ENCODE measurements around the gene TRAK2.
"Not testable (repeated sequence)": the region's sequence is repeated elsewhere in the genome, so short reads cannot be mapped to it uniquely, and the experiment has no call there.

Gene TRAK2

DNA sequence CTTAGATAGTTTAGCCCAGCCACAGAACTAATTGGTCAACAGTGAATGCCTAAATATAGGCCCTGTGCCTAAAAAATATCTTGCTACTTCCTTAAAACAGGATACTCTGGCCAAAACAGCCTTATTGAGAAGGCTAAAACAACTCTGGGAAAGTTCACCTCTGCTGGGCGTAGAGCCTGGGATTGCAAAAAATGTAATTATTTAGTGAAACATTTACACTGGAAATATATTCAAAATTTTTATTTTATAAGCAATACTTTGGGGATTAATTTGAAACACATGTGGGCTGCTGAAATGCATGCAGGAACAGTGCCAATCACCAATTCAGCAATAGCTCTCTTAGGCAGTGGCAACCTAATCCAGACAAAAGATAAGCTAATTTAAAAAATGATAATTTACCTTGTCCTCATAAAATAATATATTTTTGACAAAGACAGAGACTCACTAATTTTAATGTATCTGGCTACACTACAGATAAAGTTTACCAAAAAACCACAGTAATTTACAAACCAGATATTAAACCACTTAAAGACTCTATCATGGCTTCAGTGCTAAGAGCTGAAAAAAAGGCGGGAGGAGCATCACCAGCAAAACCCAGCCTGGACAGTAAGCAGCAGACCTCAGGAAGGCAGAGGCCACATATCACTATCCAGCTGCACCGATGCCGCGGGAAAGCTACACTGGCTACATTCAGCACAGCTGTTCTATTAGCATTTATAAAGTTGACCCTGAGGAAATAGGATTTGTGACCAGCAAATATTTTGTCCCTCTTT is 18.5 kb downstream of the TRAK2 start:
- Histone ChIP-seq H4K20me1 (ENCODE audit: insufficient read depth, low read length) (no peaks in the 10 kb centered on the region), H3K27me3 (ENCODE audit: low read depth, low read length) (no peaks in the 10 kb centered on the region), H3K9me3 (ENCODE audit: insufficient read depth, low read length) (no peaks in the 10 kb centered on the region), H3K27ac (ENCODE audit: low read length) (no peak overlapping the region), H2AFZ (ENCODE audit: low read depth, low read length) (no peak overlapping the region), H3K36me3 (replicated peaks; ENCODE audit: low read depth, low read length) (no peaks in the 10 kb centered on the region), H3K9ac (ENCODE audit: low read length) (no peak overlapping the region), H3K4me2 (ENCODE audit: low read length) (no peak overlapping the region), H3K4me1 (ENCODE audit: low read length) (no peaks in the 10 kb centered on the region), H3K4me3 (ENCODE audit: low read length) (no peak overlapping the region), H3K79me2 (ENCODE audit: low read length) (peaks cover 7% of the 10 kb centered on the region)
- TF ChIP-seq EZH2phosphoT487 (IDR thresholded peaks at IDR 0.05; ENCODE audit: low read depth), result no peak
- no peak for TF ChIP-seq CTCF (IDR thresholded peaks at IDR 0.05; ENCODE audit: low read depth, low read length)

GRCh38 chr2:201432038-201432620 is 19.1 kb downstream of the TRAK2 start:
- H3K4me3 ChIP-seq (ENCODE audit: low read length), result no peak overlapping the region
- H4K20me1 ChIP-seq (ENCODE audit: insufficient read depth, low read length), result no peaks in the 10 kb centered on the region
- no peak overlapping the region for H3K27ac ChIP-seq (ENCODE audit: low read length)
- H3K36me3 ChIP-seq (replicated peaks; ENCODE audit: low read depth, low read length), result no peaks in the 10 kb centered on the region
- H3K9me3 ChIP-seq (ENCODE audit: insufficient read depth, low read length), result no peaks in the 10 kb centered on the region
- no peak overlapping the region for H2AFZ ChIP-seq (ENCODE audit: low read depth, low read length)
- TF ChIP-seq CTCF (IDR thresholded peaks at IDR 0.05; ENCODE audit: low read depth, low read length) (no peak), EZH2phosphoT487 (IDR thresholded peaks at IDR 0.05; ENCODE audit: low read depth) (no peak)
- peaks cover 7% of the 10 kb centered on the region for H3K79me2 ChIP-seq (ENCODE audit: low read length)
- H3K9ac ChIP-seq (ENCODE audit: low read length), result no peak overlapping the region
- no peaks in the 10 kb centered on the region for H3K4me1 ChIP-seq (ENCODE audit: low read length)
- H3K4me2 ChIP-seq (ENCODE audit: low read length), result no peak overlapping the region
- H3K27me3 ChIP-seq (ENCODE audit: low read depth, low read length), result no peaks in the 10 kb centered on the region

DNA sequence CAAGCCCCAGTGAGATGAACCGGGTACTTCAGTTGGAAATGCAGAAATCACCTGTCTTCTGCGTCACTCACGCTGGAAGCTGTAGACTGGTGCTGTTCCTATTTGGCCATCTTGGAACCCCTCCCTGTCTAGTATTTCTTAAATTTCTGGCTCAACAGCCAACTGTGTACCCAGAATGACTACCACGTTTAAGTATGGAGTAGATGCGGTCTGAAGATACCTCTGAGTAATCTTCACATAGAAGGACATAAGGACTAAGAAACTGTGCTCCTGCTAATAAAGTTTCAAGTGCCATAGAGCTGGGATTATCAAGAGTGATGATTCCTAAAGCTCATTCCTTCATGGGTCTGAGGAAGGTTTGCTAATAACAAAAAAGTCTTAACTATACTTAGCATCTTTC is 20.4 kb downstream of the TRAK2 start:
- no peaks in the 10 kb centered on the region for H3K9me3 ChIP-seq (ENCODE audit: insufficient read depth, low read length)
- H3K79me2 ChIP-seq (ENCODE audit: low read length), result peaks cover 7% of the 10 kb centered on the region
- no peaks in the 10 kb centered on the region for H3K27me3 ChIP-seq (ENCODE audit: low read depth, low read length)
- no peak for TF ChIP-seq EZH2phosphoT487 (IDR thresholded peaks at IDR 0.05; ENCODE audit: low read depth)
- TF ChIP-seq CTCF (IDR thresholded peaks at IDR 0.05; ENCODE audit: low read depth, low read length), result no peak
- no peaks in the 10 kb centered on the region for H4K20me1 ChIP-seq (ENCODE audit: insufficient read depth, low read length)
- no peak overlapping the region for H3K4me2 ChIP-seq (ENCODE audit: low read length)
- no peaks in the 10 kb centered on the region for H3K36me3 ChIP-seq (replicated peaks; ENCODE audit: low read depth, low read length)
- H3K4me1 ChIP-seq (ENCODE audit: low read length), result no peaks in the 10 kb centered on the region
- H3K27ac ChIP-seq (ENCODE audit: low read length), result no peak overlapping the region
- no peak overlapping the region for H3K9ac ChIP-seq (ENCODE audit: low read length)
- H2AFZ ChIP-seq (ENCODE audit: low read depth, low read length), result no peak overlapping the region
- H3K4me3 ChIP-seq (ENCODE audit: low read length), result no peak overlapping the region

GRCh38 chr2:201430322-201430721 is 20.9 kb downstream of the TRAK2 start:
- not testable (repeated sequence) for H3K9me3 ChIP-seq (ENCODE audit: insufficient read depth, low read length); H3K36me3 ChIP-seq (replicated peaks; ENCODE audit: low read depth, low read length); H3K4me3 ChIP-seq (ENCODE audit: low read length); H4K20me1 ChIP-seq (ENCODE audit: insufficient read depth, low read length); H3K79me2 ChIP-seq (ENCODE audit: low read length); H3K27ac ChIP-seq (ENCODE audit: low read length); H2AFZ ChIP-seq (ENCODE audit: low read depth, low read length); H3K4me2 ChIP-seq (ENCODE audit: low read length); H3K27me3 ChIP-seq (ENCODE audit: low read depth, low read length); H3K9ac ChIP-seq (ENCODE audit: low read length); H3K4me1 ChIP-seq (ENCODE audit: low read length)

- H3K4me1 ChIP-seq (ENCODE audit: low read length); H3K36me3 ChIP-seq (replicated peaks; ENCODE audit: low read depth, low read length); H3K27ac ChIP-seq (ENCODE audit: low read length); H3K4me3 ChIP-seq (ENCODE audit: low read length); H4K20me1 ChIP-seq (ENCODE audit: insufficient read depth, low read length); H3K9ac ChIP-seq (ENCODE audit: low read length); H3K9me3 ChIP-seq (ENCODE audit: insufficient read depth, low read length); H3K4me2 ChIP-seq (ENCODE audit: low read length); H3K27me3 ChIP-seq (ENCODE audit: low read depth, low read length); H3K79me2 ChIP-seq (ENCODE audit: low read length); H2AFZ ChIP-seq (ENCODE audit: low read depth, low read length): not testable (repeated sequence)
Measured at GRCh38 chr2:201429835-201430234, 21.4 kb downstream of the TRAK2 start.

GRCh38 chr2:201428366-201428765 is 22.9 kb downstream of the TRAK2 start:
- not testable (repeated sequence) for H3K79me2 ChIP-seq (ENCODE audit: low read length); H3K27me3 ChIP-seq (ENCODE audit: low read depth, low read length); H3K27ac ChIP-seq (ENCODE audit: low read length); H2AFZ ChIP-seq (ENCODE audit: low read depth, low read length); H3K9me3 ChIP-seq (ENCODE audit: insufficient read depth, low read length); H3K4me3 ChIP-seq (ENCODE audit: low read length); H4K20me1 ChIP-seq (ENCODE audit: insufficient read depth, low read length); H3K36me3 ChIP-seq (replicated peaks; ENCODE audit: low read depth, low read length); H3K4me1 ChIP-seq (ENCODE audit: low read length); H3K9ac ChIP-seq (ENCODE audit: low read length); H3K4me2 ChIP-seq (ENCODE audit: low read length)
